ENCODE measurements around the gene PRMT5.

PRMT5 gene

GRCh38 chr14:22887260-22887989, 41.8 kb downstream of the PRMT5 start:
- Histone ChIP-seq H3K27me3 (ENCODE audit: control insufficient read depth, insufficient read depth, low read length, poor library complexity, severe bottlenecking) (peaks cover 22% of the 10 kb centered on the region), H3K4me1 (ENCODE audit: control insufficient read depth, insufficient read depth, low read length) (peaks cover 30% of the 10 kb centered on the region), H3K36me3 (ENCODE audit: control insufficient read depth, insufficient read depth, low read length) (no peaks in the 10 kb centered on the region), H3K4me3 (ENCODE audit: insufficient read depth, low read depth, low read length) (peak overlapping the region; percentile 73), H3K9me3 (ENCODE audit: control insufficient read depth, low read length) (no peaks in the 10 kb centered on the region), H3K27ac (ENCODE audit: insufficient read depth, low read depth, low read length, poor library complexity, severe bottlenecking) (peak overlapping the region; percentile 90)
- 22 to 23% methylated on average over 11 of the region's 11 CpGs for WGBS, 2 experiments

GRCh38 chr14:22886500-22887259, 42.5 kb downstream of the PRMT5 start:
- Histone ChIP-seq H3K36me3 (ENCODE audit: control insufficient read depth, insufficient read depth, low read length) (no peaks in the 10 kb centered on the region), H3K4me1 (ENCODE audit: control insufficient read depth, insufficient read depth, low read length) (peaks cover 38% of the 10 kb centered on the region), H3K9me3 (ENCODE audit: control insufficient read depth, low read length) (no peaks in the 10 kb centered on the region), H3K27ac (ENCODE audit: insufficient read depth, low read depth, low read length, poor library complexity, severe bottlenecking) (peak overlapping the region; percentile 90), H3K27me3 (ENCODE audit: control insufficient read depth, insufficient read depth, low read length, poor library complexity, severe bottlenecking) (peaks cover 22% of the 10 kb centered on the region), H3K4me3 (ENCODE audit: insufficient read depth, low read depth, low read length) (peak overlapping the region; percentile 73)
- WGBS, 2 experiments: 3 to 4% methylated on average over 77 of the region's 77 CpGs

GRCh38 chr14:22885975-22886374, 43.2 kb downstream of the PRMT5 start:
- no peak overlapping the region for H3K27ac ChIP-seq (ENCODE audit: insufficient read depth, low read depth, low read length, poor library complexity, severe bottlenecking)
- WGBS, 2 experiments: 90 to 92% methylated on average over 21 of the region's 21 CpGs
- no peaks in the 10 kb centered on the region for H3K9me3 ChIP-seq (ENCODE audit: control insufficient read depth, low read length)
- peak overlapping the region; percentile 73 for H3K4me3 ChIP-seq (ENCODE audit: insufficient read depth, low read depth, low read length)
- H3K4me1 ChIP-seq (ENCODE audit: control insufficient read depth, insufficient read depth, low read length): peaks cover 38% of the 10 kb centered on the region
- H3K27me3 ChIP-seq (ENCODE audit: control insufficient read depth, insufficient read depth, low read length, poor library complexity, severe bottlenecking): peaks cover 22% of the 10 kb centered on the region
- no peaks in the 10 kb centered on the region for H3K36me3 ChIP-seq (ENCODE audit: control insufficient read depth, insufficient read depth, low read length)

GRCh38 chr14:22884738-22885523, 44.2 kb downstream of the PRMT5 start:
- WGBS, 2 experiments: 91 to 94% methylated on average over 11 of the region's 11 CpGs
- Histone ChIP-seq H3K36me3 (ENCODE audit: control insufficient read depth, insufficient read depth, low read length) (no peaks in the 10 kb centered on the region), H3K4me3 (ENCODE audit: insufficient read depth, low read depth, low read length) (no peak overlapping the region), H3K4me1 (ENCODE audit: control insufficient read depth, insufficient read depth, low read length) (peaks cover 38% of the 10 kb centered on the region), H3K9me3 (ENCODE audit: control insufficient read depth, low read length) (no peaks in the 10 kb centered on the region), H3K27me3 (ENCODE audit: control insufficient read depth, insufficient read depth, low read length, poor library complexity, severe bottlenecking) (peaks cover 22% of the 10 kb centered on the region), H3K27ac (ENCODE audit: insufficient read depth, low read depth, low read length, poor library complexity, severe bottlenecking) (no peak overlapping the region)

- H3K27me3 ChIP-seq (ENCODE audit: control insufficient read depth, insufficient read depth, low read length, poor library complexity, severe bottlenecking): peaks cover 22% of the 10 kb centered on the region
- no peaks in the 10 kb centered on the region for H3K36me3 ChIP-seq (ENCODE audit: control insufficient read depth, insufficient read depth, low read length)
- H3K4me1 ChIP-seq (ENCODE audit: control insufficient read depth, insufficient read depth, low read length): peaks cover 38% of the 10 kb centered on the region
- peak overlapping the region; percentile 41 for H3K27ac ChIP-seq (ENCODE audit: insufficient read depth, low read depth, low read length, poor library complexity, severe bottlenecking)
- WGBS, 2 experiments: 83% methylated on average over 7 of the region's 7 CpGs
- no peaks in the 10 kb centered on the region for H3K9me3 ChIP-seq (ENCODE audit: control insufficient read depth, low read length)
- no peak overlapping the region for H3K4me3 ChIP-seq (ENCODE audit: insufficient read depth, low read depth, low read length)
Observed at GRCh38 chr14:22884076-22884737, 45.0 kb downstream of the PRMT5 start.

GRCh38 chr14:22883173-22883976, 45.8 kb downstream of the PRMT5 start, which contains the start of gene REM2:
TSS of gene REM2 (plus strand) at chr14:22883222. CDS start at chr14:22883288, 66 bp downstream.
- Histone ChIP-seq H3K4me1 (ENCODE audit: control insufficient read depth, insufficient read depth, low read length) (peaks cover 38% of the 10 kb centered on the region), H3K4me3 (ENCODE audit: insufficient read depth, low read depth, low read length) (no peak within 1 kb of the TSS), H3K27me3 (ENCODE audit: control insufficient read depth, insufficient read depth, low read length, poor library complexity, severe bottlenecking) (peaks cover 22% of the 10 kb centered on the region), H3K9me3 (ENCODE audit: control insufficient read depth, low read length) (no peaks in the 10 kb centered on the region), H3K27ac (ENCODE audit: insufficient read depth, low read depth, low read length, poor library complexity, severe bottlenecking) (peak within 1 kb of the TSS; percentile 56), H3K36me3 (ENCODE audit: control insufficient read depth, insufficient read depth, low read length) (no peaks in the 10 kb centered on the region)
- 15 to 19% methylated on average over 14 to 15 of the region's 15 CpGs for WGBS, 2 experiments

GRCh38 chr14:22882529-22883172, 46.5 kb downstream of the PRMT5 start:
- no peaks in the 10 kb centered on the region for H3K36me3 ChIP-seq (ENCODE audit: control insufficient read depth, insufficient read depth, low read length)
- H3K4me3 ChIP-seq (ENCODE audit: insufficient read depth, low read depth, low read length): no peak overlapping the region
- H3K9me3 ChIP-seq (ENCODE audit: control insufficient read depth, low read length): no peaks in the 10 kb centered on the region
- whole genome bisulfite sequencing, 2 experiments: 41 to 42% methylated on average over 6 of the region's 6 CpGs
- peaks cover 22% of the 10 kb centered on the region for H3K27me3 ChIP-seq (ENCODE audit: control insufficient read depth, insufficient read depth, low read length, poor library complexity, severe bottlenecking)
- H3K27ac ChIP-seq (ENCODE audit: insufficient read depth, low read depth, low read length, poor library complexity, severe bottlenecking): peak overlapping the region; percentile 56
- peaks cover 33% of the 10 kb centered on the region for H3K4me1 ChIP-seq (ENCODE audit: control insufficient read depth, insufficient read depth, low read length)

GRCh38 chr14:22882064-22882463, 47.1 kb downstream of the PRMT5 start:
- Histone ChIP-seq H3K4me1 (ENCODE audit: control insufficient read depth, insufficient read depth, low read length) (peaks cover 33% of the 10 kb centered on the region), H3K27me3 (ENCODE audit: control insufficient read depth, insufficient read depth, low read length, poor library complexity, severe bottlenecking) (peaks cover 22% of the 10 kb centered on the region), H3K9me3 (ENCODE audit: control insufficient read depth, low read length) (no peaks in the 10 kb centered on the region), H3K36me3 (ENCODE audit: control insufficient read depth, insufficient read depth, low read length) (no peaks in the 10 kb centered on the region), H3K27ac (ENCODE audit: insufficient read depth, low read depth, low read length, poor library complexity, severe bottlenecking) (no peak overlapping the region), H3K4me3 (ENCODE audit: insufficient read depth, low read depth, low read length) (no peak overlapping the region)
- WGBS, 2 experiments: 71 to 73% methylated on average over 7 of the region's 7 CpGs
